HepG2 (cell line): ENCODE data around the gene ZNF528. TPM values are rescaled to one million over a fixed set of nuclear protein-coding genes. Genes with fewer than 3 reads are reported as not detected.

Experiments
- ATAC-seq: fragments of 200-7000 bp; cut with Tn5 transposase; 3 replicates; pipeline ENCODE4 v1.9.1; 2020; ENCODE audit warnings: mild to moderate bottlenecking, moderate library complexity
- BruUV-seq: library from RNA; stranded (reverse); fragments of 400-500 nt; replicated peaks from 2 replicates; lab custom pipeline; 2021; lab: Mats Ljungman, UMichigan
- CTCF ChIA-PET: fragments of 300-600 bp; formaldehyde crosslinking; extraction: SDS; loops from one replicate; lab custom pipeline; 2021; ENCODE audit warnings: low total read pairs, inconsistent platforms, low intra/inter-chr PET ratio; lab: Yijun Ruan, JAX
- POLR2A ChIA-PET: fragments of 350-600 bp; sonication (Branson Sonifier 250); formaldehyde crosslinking; loops from one replicate; lab custom pipeline; 2020; ENCODE audit warnings: antibody characterized with exemption, inconsistent platforms; lab: Yijun Ruan, JAX
- DNase-seq: peaks from one replicate; pipeline ENCODE4 v3.0.0-alpha.2; 2015; ENCODE audit warnings: low spot score
- FAIRE-seq: peaks from 3 replicates; lab custom pipeline; 2011; peaks lifted over from hg19 to GRCh38; lab: Jason Lieb, UNC
- H2AFZ ChIP-seq: one replicate; pipeline ENCODE4 v1.6.1; 2011; ENCODE audit warnings: low read length, inconsistent platforms
- H3K27ac ChIP-seq: fragments of 300-600 bp; 3 replicates; pipeline ENCODE4 v1.8.0; 2011; ENCODE audit warnings: mixed run types, mild to moderate bottlenecking, mixed read lengths, low read length, inconsistent platforms; ENCODE audit not compliant: insufficient read depth; ENCODE audit errors: extremely low read length
- H3K27me3 ChIP-seq, 2 experiments: fragments of 200-600 bp in 1 of 2; 2 replicates in 1 of 2; 3 replicates in 1 of 2; pipeline versions ENCODE4 v1.6.0 to v1.8.0; 2011; ENCODE audit warnings: low read length in 2 of 2, mild to moderate bottlenecking in 2 of 2, moderate library complexity in 2 of 2, inconsistent platforms in 1 of 2; ENCODE audit not compliant: insufficient read depth in 2 of 2, control insufficient read depth in 1 of 2
- H3K36me3 ChIP-seq, 2 experiments: fragments of 200-600 bp in 1 of 2; replicated peaks in 1 of 2; 2 replicates in 1 of 2; 3 replicates in 1 of 2; pipeline versions ENCODE4 v1.5.1 to v1.8.0; 2011; ENCODE audit warnings: low read length in 2 of 2, inconsistent platforms in 1 of 2; ENCODE audit not compliant: insufficient read depth in 2 of 2, control insufficient read depth in 1 of 2
- H3K4me1 ChIP-seq: 2 replicates; pipeline ENCODE4 v1.5.1; 2012; ENCODE audit warnings: low read length, inconsistent platforms; ENCODE audit not compliant: insufficient read depth
- H3K4me2 ChIP-seq: 2 replicates; pipeline ENCODE4 v1.6.0; 2011; ENCODE audit warnings: low read depth, low read length, inconsistent platforms
- H3K4me3 ChIP-seq, 3 experiments: fragments of 200-600 bp in 1 of 3; sonication (generic), shearing (Covaris generic) in 1 of 3; replicated peaks in 1 of 3; 2 replicates each; pipeline ENCODE4 v1.5.1; 2011 to 2016; ENCODE audit warnings: low read length in 3 of 3, inconsistent platforms in 2 of 3, low read depth in 2 of 3, mild to moderate bottlenecking in 2 of 3, control low read depth in 1 of 3, mixed read lengths in 1 of 3; ENCODE audit not compliant: insufficient read depth in 1 of 3
- H3K79me2 ChIP-seq: one replicate; pipeline ENCODE4 v1.6.1; 2011; ENCODE audit warnings: low read length, inconsistent platforms; ENCODE audit not compliant: insufficient read depth
- H3K9ac ChIP-seq: 2 replicates; pipeline ENCODE4 v1.6.0; 2011; ENCODE audit warnings: mild to moderate bottlenecking, low read depth, low read length, inconsistent platforms; ENCODE audit not compliant: insufficient read depth
- H3K9me3 ChIP-seq: 2 replicates; pipeline ENCODE4 v1.5.1; 2012; ENCODE audit warnings: mild to moderate bottlenecking, low read length
- H4K20me1 ChIP-seq: 2 replicates; pipeline ENCODE4 v1.6.0; 2011; ENCODE audit warnings: inconsistent platforms, mild to moderate bottlenecking, low read length, moderate library complexity; ENCODE audit not compliant: insufficient read depth
- CREB1 ChIP-seq, 2 experiments: fragments of 450-650 bp in 1 of 2; IDR thresholded peaks; 2 replicates each; pipeline ENCODE4 v1.6.1; 2016 to 2017; ENCODE audit warnings: control low read depth in 1 of 2, mild to moderate bottlenecking in 1 of 2, missing compliant biosample characterization in 1 of 2, missing genetic modification characterization in 1 of 2
- HMG20B ChIP-seq: conservative IDR thresholded peaks from 2 replicates; pipeline ENCODE4 v1.6.1; 2016; ENCODE audit warnings: missing genetic modification reagents, missing compliant biosample characterization
- MIER3 ChIP-seq: IDR thresholded peaks from 2 replicates; pipeline ENCODE4 v1.6.1; 2016; ENCODE audit warnings: missing compliant biosample characterization, borderline replicate concordance
- SNAPC2 ChIP-seq: sonication (generic); formaldehyde crosslinking; IDR thresholded peaks from 2 replicates; pipeline ENCODE4 v1.8.1; 2022; ENCODE audit warnings: mild to moderate bottlenecking, missing genetic modification reagents
- XBP1 ChIP-seq: sonication (generic); formaldehyde crosslinking; IDR thresholded peaks from 2 replicates; pipeline ENCODE4 v1.5.0; 2020; ENCODE audit warnings: missing genetic modification reagents
- ZKSCAN8 ChIP-seq: IDR thresholded peaks from 2 replicates; pipeline ENCODE4 v1.6.1; 2016; ENCODE audit warnings: borderline replicate concordance, missing genetic modification reagents, missing compliant biosample characterization
- ZNF124 ChIP-seq: sonication (generic); formaldehyde crosslinking; IDR thresholded peaks from 2 replicates; pipeline ENCODE4 v1.4.0; 2020; ENCODE audit warnings: missing genetic modification reagents
- WGBS: methylation state at CpG from one replicate; pipeline ENCODE4 v1.1.6; 2017; ENCODE audit warnings: low lambda C conversion rate; 5-methylcytosine and 5-hydroxymethylcytosine counted together
- in situ Hi-C: cut with HindIII; loops from 2 replicates; pipeline ENCODE4 v1.10.0; 2017; ENCODE audit warnings: low pct_unique_long_range_greater_than_20kb; ENCODE audit not compliant: extremely low pct_ligation_motif_present
- intact Hi-C: fragments of 100-400 bp; cut with micrococcal nuclease; formaldehyde crosslinking; loops from one replicate; pipeline ENCODE4 v1.10.0; 2022; ENCODE audit not compliant: unreplicated experiment
- polyA plus RNA-seq, 8 experiments: library from polyadenylated mRNA; depleted of rRNA in 3 of 8; stranded (reverse) in 7 of 8; unstranded in 1 of 8; fragments of >200 nt; fragmentation: Illumina TruSeq in 4 of 8; extraction: Trizol in 4 of 8; gene quantifications; 2 replicates each; pipeline versions ENCODE4 v1.2.1 to v1.2.3, GENCODE V29; 2011 to 2016; ENCODE audit warnings: low read depth in 4 of 8, missing spikeins in 1 of 8, mixed read lengths in 1 of 8; ENCODE audit not compliant: insufficient read depth in 1 of 8
- total RNA-seq, 5 experiments: library from RNA; depleted of rRNA; stranded (reverse); fragments of >200 nt; fragmentation: Illumina TruSeq; extraction: Trizol; gene quantifications; 2 replicates each; pipeline ENCODE4 v1.2.3, GENCODE V29; 2016; ENCODE audit warnings: low read depth in 1 of 5
- TF ChIP-seq, protein P1 (sequence below): sonication (generic); formaldehyde crosslinking; IDR thresholded peaks from 2 replicates; pipeline ENCODE4 v1.5.0; 2020; ENCODE audit warnings: mild to moderate bottlenecking, missing genetic modification reagents
- TF ChIP-seq, protein P2 (sequence below): sonication (generic); formaldehyde crosslinking; IDR thresholded peaks from 2 replicates; pipeline ENCODE4 v1.5.0; 2020; ENCODE audit warnings: missing genetic modification reagents, mild to moderate bottlenecking, borderline replicate concordance
- TF ChIP-seq, protein P3 (sequence below): IDR thresholded peaks from 2 replicates; pipeline ENCODE4 v1.6.1; 2012; ENCODE audit warnings: low read depth, low read length, improper control_type of control experiment
- TF ChIP-seq, protein P4 (sequence below): sonication (generic); formaldehyde crosslinking; IDR thresholded peaks from 2 replicates; pipeline ENCODE4 v1.8.0; 2022; ENCODE audit warnings: mild to moderate bottlenecking, missing genetic modification reagents
- TF ChIP-seq, protein P5 (sequence below): sonication (generic); formaldehyde crosslinking; IDR thresholded peaks from 2 replicates; pipeline ENCODE4 v1.4.0; 2020; ENCODE audit warnings: mild to moderate bottlenecking, missing genetic modification reagents

ZNF528 gene
- total and polyA plus RNA-seq, 2 of the 13 experiments (the other 11 are each of a cell fraction or from before 2014, with no cell fraction given): 4.1 to 10.0 TPM

DNA sequence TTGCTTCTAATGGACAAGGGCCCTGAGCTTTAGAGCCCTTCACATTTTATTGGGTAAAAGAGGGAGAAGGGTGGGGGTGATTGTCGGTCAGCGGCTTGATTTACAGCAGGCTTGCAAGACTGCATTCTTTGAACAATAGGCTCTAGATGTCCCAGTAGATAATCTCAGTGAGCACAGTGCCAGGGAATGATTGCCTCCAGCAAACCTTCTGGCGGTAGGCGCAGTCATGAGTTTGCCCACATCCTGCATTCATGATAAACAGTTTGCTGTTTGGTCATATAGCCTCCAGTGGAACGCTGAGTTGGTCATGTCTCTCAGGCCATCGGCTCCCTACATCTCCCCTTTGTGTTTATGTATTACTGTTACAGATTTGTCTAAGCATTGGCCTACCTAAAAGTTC lies 12.6 kb downstream of the ZNF528 start (continued):
- TF ChIP-seq, protein P1, sequence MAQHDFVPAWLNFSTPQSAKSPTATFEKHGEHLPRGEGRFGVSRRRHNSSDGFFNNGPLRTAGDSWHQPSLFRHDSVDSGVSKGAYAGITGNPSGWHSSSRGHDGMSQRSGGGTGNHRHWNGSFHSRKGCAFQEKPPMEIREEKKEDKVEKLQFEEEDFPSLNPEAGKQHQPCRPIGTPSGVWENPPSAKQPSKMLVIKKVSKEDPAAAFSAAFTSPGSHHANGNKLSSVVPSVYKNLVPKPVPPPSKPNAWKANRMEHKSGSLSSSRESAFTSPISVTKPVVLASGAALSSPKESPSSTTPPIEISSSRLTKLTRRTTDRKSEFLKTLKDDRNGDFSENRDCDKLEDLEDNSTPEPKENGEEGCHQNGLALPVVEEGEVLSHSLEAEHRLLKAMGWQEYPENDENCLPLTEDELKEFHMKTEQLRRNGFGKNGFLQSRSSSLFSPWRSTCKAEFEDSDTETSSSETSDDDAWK: no peak
- TF ChIP-seq HMG20B (CRISPR knock-in tag) (no peak), MIER3 (CRISPR knock-in tag) (no peak), XBP1 (CRISPR knock-in tag) (no peak)
- TF ChIP-seq, protein P2, sequence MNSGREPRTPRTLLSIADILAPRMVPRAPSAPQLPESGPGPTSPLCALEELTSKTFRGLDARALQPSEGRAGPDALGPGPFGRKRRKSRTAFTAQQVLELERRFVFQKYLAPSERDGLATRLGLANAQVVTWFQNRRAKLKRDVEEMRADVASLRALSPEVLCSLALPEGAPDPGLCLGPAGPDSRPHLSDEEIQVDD (CRISPR knock-in tag): no peak

DNA sequence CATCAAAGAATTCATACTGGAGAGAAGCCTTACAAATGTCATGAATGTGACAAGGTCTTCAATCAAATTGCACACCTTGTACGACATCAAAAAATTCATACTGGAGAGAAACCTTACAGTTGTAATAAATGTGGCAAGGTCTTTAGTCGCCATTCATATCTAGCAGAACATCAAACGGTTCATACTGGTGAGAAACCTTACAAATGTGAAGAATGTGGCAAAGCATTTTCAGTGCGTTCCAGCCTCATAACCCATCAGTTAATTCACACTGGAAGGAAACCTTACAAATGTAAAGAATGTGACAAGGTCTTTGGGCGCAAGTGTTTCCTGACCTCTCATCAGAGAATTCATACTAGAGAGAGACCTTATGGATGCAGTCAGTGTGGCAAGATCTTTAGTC lies 18.1 kb downstream of the ZNF528 start:
- in situ Hi-C loops (no loop called here), intact Hi-C loops (no loop called here)
- H3K27me3 ChIP-seq: no peaks in the 10 kb centered on the region
- no peaks in the 10 kb centered on the region; a peak in 1 of 5 replicates for H3K36me3 ChIP-seq
- H2AFZ ChIP-seq: no peak overlapping the region
- no peaks in the 10 kb centered on the region for H3K79me2 ChIP-seq
- ChIA-PET CTCF (no interaction called here), POLR2A (no interaction called here)
- TF ChIP-seq, protein P3, sequence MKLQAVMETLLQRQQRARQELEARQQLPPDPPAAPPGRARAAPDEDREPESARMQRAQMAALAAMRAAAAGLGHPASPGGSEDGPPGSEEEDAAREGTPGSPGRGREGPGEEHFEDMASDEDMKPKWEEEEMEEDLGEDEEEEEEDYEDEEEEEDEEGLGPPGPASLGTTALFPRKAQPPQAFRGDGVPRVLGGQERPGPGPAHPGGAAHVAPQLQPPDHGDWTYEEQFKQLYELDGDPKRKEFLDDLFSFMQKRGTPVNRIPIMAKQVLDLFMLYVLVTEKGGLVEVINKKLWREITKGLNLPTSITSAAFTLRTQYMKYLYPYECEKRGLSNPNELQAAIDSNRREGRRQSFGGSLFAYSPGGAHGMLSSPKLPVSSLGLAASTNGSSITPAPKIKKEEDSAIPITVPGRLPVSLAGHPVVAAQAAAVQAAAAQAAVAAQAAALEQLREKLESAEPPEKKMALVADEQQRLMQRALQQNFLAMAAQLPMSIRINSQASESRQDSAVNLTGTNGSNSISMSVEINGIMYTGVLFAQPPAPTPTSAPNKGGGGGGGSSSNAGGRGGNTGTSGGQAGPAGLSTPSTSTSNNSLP: no peak
- TF ChIP-seq CREB1 (IDR thresholded peaks at IDR 0.05) (no peak), CREB1 (CRISPR knock-in tag; IDR thresholded peaks at IDR 0.05) (no peak), ZNF124 (no peak), SNAPC2 (CRISPR knock-in tag) (no peak), ZKSCAN8 (no peak)
- TF ChIP-seq, protein P4, sequence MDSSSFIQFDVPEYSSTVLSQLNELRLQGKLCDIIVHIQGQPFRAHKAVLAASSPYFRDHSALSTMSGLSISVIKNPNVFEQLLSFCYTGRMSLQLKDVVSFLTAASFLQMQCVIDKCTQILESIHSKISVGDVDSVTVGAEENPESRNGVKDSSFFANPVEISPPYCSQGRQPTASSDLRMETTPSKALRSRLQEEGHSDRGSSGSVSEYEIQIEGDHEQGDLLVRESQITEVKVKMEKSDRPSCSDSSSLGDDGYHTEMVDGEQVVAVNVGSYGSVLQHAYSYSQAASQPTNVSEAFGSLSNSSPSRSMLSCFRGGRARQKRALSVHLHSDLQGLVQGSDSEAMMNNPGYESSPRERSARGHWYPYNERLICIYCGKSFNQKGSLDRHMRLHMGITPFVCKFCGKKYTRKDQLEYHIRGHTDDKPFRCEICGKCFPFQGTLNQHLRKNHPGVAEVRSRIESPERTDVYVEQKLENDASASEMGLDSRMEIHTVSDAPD (CRISPR knock-in tag): no peak
- TF ChIP-seq, protein P5, sequence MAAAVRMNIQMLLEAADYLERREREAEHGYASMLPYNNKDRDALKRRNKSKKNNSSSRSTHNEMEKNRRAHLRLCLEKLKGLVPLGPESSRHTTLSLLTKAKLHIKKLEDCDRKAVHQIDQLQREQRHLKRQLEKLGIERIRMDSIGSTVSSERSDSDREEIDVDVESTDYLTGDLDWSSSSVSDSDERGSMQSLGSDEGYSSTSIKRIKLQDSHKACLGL: no peak
- no peak overlapping the region for H3K27ac ChIP-seq
- no peak overlapping the region for H3K9ac ChIP-seq
- H3K4me3 ChIP-seq: no peak overlapping the region
- H4K20me1 ChIP-seq: no peaks in the 10 kb centered on the region
- no peak for DNase-seq
- H3K9me3 ChIP-seq: peaks cover 100% of the 10 kb centered on the region
- H3K4me2 ChIP-seq: no peak overlapping the region
- H3K4me1 ChIP-seq: no peaks in the 10 kb centered on the region
- BruUV-seq: TSS peak; percentile 24
- no peak for FAIRE-seq
- WGBS: 33% methylated on average over 5 of the region's 5 CpGs
- no peak for ATAC-seq
